Subcutaneous adipose tissue (tissue), 4 donors: Measurements from ENCODE around the gene ZXDC. TPM values are rescaled to one million over a fixed set of nuclear protein-coding genes. Genes with fewer than 3 reads are reported as not detected.

Experiments used
- total RNA-seq, 4 donors: library from RNA; depleted of rRNA; stranded (reverse); fragments of >200 nt; gene quantifications; one replicate each; pipeline ENCODE4 v1.1.0, GENCODE V29; 2016
- TF ChIP-seq, protein P1 (sequence below): fragments of 450-650 bp; IDR thresholded peaks from one replicate; pipeline ENCODE4 v1.5.1; 2016; ENCODE audit warnings: low read depth, mild to moderate bottlenecking, control low read depth, antibody characterized with exemption, moderate library complexity

ZXDC gene
- total RNA-seq, 4 donors from 2014 or later: 24.0 to 44.8 (median 26.3) TPM

DNA sequence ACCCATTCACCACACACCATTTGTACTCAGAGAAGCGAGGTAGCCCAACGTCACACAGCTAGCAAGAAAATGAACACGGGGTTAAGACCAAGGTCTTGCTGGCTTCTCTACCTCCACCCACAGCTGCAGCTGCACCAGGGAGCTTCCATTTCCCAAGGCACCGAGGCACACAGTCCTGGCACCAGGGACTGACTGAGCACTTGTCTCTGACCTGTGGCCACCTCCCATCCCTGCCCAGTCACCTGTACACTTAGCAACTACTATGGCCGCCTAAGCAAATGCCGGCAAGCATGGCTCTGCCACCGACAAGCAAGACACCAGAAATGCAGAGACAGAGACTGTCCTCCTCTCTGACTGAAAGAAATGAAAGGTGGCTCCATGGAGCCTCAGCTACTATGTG lies 15.3 kb downstream of the ZXDC start:
- TF ChIP-seq, protein P1, sequence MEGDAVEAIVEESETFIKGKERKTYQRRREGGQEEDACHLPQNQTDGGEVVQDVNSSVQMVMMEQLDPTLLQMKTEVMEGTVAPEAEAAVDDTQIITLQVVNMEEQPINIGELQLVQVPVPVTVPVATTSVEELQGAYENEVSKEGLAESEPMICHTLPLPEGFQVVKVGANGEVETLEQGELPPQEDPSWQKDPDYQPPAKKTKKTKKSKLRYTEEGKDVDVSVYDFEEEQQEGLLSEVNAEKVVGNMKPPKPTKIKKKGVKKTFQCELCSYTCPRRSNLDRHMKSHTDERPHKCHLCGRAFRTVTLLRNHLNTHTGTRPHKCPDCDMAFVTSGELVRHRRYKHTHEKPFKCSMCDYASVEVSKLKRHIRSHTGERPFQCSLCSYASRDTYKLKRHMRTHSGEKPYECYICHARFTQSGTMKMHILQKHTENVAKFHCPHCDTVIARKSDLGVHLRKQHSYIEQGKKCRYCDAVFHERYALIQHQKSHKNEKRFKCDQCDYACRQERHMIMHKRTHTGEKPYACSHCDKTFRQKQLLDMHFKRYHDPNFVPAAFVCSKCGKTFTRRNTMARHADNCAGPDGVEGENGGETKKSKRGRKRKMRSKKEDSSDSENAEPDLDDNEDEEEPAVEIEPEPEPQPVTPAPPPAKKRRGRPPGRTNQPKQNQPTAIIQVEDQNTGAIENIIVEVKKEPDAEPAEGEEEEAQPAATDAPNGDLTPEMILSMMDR: no peak

DNA sequence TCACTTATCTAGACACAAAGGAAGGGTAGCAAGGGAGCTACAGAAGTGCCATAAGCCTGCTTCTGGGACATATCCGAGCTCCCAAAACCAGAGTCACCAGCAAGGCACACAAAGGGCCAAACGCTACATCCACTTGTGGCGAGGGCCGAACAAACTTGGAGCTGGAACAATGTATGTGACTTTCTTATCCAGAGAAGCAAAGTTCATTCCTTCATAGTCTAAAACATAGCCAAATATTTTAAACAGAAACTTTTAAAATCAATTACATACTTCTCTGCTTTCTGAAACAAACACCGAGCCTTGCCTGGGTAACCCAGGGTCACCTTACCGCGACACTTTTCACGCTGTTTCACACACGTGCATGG lies 15.9 kb downstream of the ZXDC start:
- TF ChIP-seq, protein P1: no peak

DNA sequence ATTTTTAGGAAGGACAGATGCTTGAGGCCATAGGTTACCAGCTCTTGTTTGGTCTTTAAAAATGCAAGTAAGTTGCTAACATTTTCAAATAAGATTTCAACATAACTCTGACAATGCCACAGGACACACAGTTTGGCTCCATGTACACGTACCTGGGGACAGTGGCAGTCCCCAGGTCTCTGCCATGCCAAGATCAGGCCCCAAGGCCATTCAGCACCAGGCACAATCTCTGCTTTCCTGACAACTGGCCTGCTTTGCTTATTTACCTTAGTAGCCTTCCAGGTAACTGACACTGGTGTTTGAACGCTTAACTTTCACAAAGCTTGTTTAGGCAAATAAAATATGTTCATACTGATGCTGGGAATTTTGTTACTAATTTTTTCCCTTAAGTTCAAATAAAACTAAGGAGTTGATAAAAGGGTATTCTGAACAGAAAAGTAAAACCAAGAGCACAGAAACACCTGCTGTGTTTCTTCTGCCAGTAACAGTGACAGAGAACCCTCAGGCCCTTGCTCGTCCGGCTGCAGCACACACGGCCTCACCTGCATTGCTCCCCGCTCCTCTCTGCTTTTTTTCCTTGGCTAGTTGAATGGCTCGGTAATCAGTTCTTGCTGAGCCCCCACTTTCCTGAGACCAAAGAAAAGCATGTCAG lies 16.5 kb downstream of the ZXDC start:
- TF ChIP-seq, protein P1: no peak

DNA sequence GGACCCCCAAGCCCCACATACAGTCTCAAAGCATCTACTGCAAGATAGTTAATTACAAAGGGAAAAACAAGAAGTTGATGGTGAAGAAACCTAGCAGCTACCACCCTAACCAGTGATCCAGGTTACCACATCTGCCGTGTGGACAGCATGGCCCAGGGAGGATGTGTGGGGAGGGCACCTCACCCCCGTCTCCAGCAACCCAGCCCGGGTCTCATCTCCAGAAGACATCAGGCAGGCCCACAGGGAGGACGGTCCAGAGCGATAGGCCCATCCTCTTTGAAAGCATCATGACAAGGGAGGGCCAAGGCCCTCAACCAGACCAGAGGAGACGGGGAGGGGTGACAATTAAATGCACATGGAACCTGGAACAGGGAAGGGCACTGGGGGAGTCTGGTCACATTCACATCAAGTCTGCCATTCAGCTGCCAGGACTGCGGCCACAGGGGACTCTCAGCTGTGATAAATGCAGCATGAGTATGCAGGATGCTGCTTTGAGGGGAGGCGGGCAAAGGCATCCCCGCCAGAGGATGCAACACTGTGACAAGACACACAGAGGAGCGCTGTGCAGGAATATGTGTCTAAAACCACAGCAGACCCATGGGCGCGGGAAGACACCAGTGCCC lies 18.8 kb downstream of the ZXDC start:
- TF ChIP-seq, protein P1: no peak

DNA sequence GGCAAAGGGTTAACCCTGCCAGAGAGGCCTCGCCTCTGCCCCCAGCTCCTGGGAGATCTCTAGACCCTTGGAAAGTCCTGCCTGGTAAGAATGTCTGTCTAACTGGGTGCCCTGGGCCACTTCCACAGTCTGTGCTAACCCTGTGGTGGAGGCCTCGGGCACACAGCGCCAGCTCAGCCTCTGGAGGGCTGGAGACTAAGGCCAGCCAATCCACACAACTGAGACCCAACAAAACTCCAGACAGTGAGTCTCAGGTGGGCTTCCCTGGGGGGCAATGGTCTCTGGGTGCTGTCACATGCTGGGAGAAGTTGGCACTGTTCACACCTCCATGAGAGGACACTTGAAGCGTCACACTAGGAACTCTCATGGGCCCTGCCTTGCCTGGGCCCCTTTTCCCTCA lies 19.5 kb downstream of the ZXDC start:
- TF ChIP-seq, protein P1: no peak

DNA sequence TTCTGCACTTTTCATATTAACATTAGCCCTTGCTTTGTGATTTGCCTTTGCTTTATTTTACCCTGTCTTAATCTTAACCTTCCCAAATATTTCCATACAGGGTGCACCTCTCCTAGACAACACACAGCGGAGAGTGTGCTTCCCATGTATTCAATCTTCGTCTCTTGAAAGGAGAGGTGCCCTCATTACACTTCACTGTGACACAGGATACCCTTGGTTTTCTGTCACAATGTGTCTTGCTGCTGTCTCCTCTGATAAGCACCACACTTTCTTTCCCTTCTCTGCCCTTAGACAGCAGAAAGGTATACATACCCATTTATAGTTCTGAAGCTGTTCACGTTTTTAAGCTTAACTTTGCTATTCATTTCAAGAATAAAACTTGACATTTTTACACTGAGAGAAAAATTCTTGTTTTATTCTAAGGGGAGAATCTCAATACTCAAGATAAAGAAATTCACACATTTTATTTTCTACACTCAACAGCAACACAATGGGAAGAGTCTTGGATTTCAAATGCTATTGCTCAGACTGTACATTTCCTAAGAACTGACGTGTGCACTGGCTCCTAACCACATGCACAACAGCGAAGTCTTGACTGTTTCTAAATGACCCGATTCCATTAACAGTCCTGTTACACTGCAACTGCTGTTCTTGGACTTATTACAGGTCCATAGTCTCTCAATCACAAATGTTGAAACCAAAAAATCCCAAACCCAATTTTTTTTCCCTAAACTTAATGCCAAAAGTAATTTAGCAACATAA lies 21.1 kb downstream of the ZXDC start:
- TF ChIP-seq, protein P1: no peak

DNA sequence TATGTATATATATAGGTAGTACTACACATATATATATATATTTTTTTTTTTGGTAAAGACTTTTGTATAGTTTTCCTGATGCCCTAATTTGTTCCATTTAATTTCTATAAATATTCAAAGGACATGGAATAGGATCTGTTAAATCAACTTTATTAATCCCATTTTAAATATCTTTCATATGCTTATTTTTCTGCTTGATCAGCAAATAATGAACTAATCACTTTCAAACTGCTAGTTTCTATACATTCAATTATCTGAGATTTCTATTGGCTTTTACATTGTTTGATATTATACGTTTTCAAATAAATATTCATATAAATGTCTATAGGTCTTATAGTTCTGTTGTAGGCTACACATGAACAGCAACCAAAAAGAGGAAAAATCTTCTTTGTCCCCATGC lies 21.7 kb downstream of the ZXDC start:
- TF ChIP-seq, protein P1: no peak
